HEK293 (cell line): Measurements from ENCODE around the gene TCEA3.
"Not testable (repeated sequence)": the region's sequence is repeated elsewhere in the genome, so short reads cannot be mapped to it uniquely, and the experiment has no call there.

Source experiments
- CTCF ChIA-PET: fragments of 350-600 bp; formaldehyde crosslinking; extraction: SDS; loops from one replicate; lab custom pipeline; 2021; ENCODE audit warnings: antibody characterized with exemption; lab: Yijun Ruan, JAX
- POLR2A ChIA-PET: fragments of 300-600 bp; formaldehyde crosslinking; extraction: SDS; loops from one replicate; lab custom pipeline; 2020; ENCODE audit warnings: antibody characterized with exemption, inconsistent platforms; lab: Yijun Ruan, JAX
- H3K27ac ChIP-seq: fragments of 200-500 bp; sonication (Bioruptor generic); 2 replicates; pipeline ENCODE4 v1.5.1; 2014; ENCODE audit warnings: low read depth, low read length, control low read depth, inconsistent platforms; ENCODE audit errors: extremely low read depth
- H3K36me3 ChIP-seq, 2 experiments: fragments of 200-500 bp in 1 of 2; sonication (Bioruptor generic) in 1 of 2; 1 replicate in 1 of 2; 2 replicates in 1 of 2; pipeline ENCODE4 v1.5.1; 2014 to 2017; ENCODE audit warnings: inconsistent platforms in 2 of 2, low read length in 2 of 2; ENCODE audit not compliant: control insufficient read depth in 2 of 2, insufficient read depth in 1 of 2
- H3K4me1 ChIP-seq: fragments of 200-500 bp; sonication (Bioruptor generic); 2 replicates; pipeline ENCODE4 v1.5.1; 2014; ENCODE audit warnings: mild to moderate bottlenecking, low read length, inconsistent platforms; ENCODE audit not compliant: control insufficient read depth, insufficient read depth
- H3K4me3 ChIP-seq: 2 replicates; pipeline ENCODE4 v1.5.1; 2011; ENCODE audit warnings: low read depth, mild to moderate bottlenecking, control low read depth, low read length, moderate library complexity
- H3K9me3 ChIP-seq: fragments of 200-500 bp; sonication (Bioruptor generic); 2 replicates; pipeline ENCODE4 v1.5.1; 2014; ENCODE audit warnings: low read depth, low read length, inconsistent platforms; ENCODE audit not compliant: control insufficient read depth, insufficient read depth
- GFI1B ChIP-seq: fragments of 450-650 bp; formaldehyde crosslinking; IDR thresholded peaks from 2 replicates; pipeline ENCODE4 v1.5.1; 2016; ENCODE audit warnings: missing biosample characterization, missing genetic modification characterization
- GLIS1 ChIP-seq: fragments of 450-650 bp; formaldehyde crosslinking; IDR thresholded peaks from 2 replicates; pipeline ENCODE4 v1.5.1; 2016; ENCODE audit warnings: missing biosample characterization, missing genetic modification characterization
- KLF8 ChIP-seq: fragments of 450-650 bp; formaldehyde crosslinking; IDR thresholded peaks from 2 replicates; pipeline ENCODE4 v1.5.1; 2016; ENCODE audit warnings: missing biosample characterization, missing genetic modification characterization
- MZF1 ChIP-seq: fragments of 450-650 bp; formaldehyde crosslinking; IDR thresholded peaks from 2 replicates; pipeline ENCODE4 v1.5.1; 2017; ENCODE audit warnings: missing biosample characterization, missing genetic modification characterization, borderline replicate concordance
- SCRT2 ChIP-seq: fragments of 450-650 bp; formaldehyde crosslinking; IDR thresholded peaks from 2 replicates; pipeline ENCODE4 v1.5.1; 2016; ENCODE audit warnings: missing biosample characterization, missing genetic modification characterization
- SP7 ChIP-seq: fragments of 450-650 bp; formaldehyde crosslinking; IDR thresholded peaks from 2 replicates; pipeline ENCODE4 v1.5.1; 2016; ENCODE audit warnings: missing biosample characterization, missing genetic modification characterization
- TRIM28 ChIP-seq: IDR thresholded peaks from 2 replicates; pipeline ENCODE4 v1.6.1; 2011; ENCODE audit warnings: low read length, control low read depth, borderline replicate concordance
- TSHZ1 ChIP-seq: fragments of 450-650 bp; formaldehyde crosslinking; IDR thresholded peaks from 2 replicates; pipeline ENCODE4 v1.5.1; 2016; ENCODE audit warnings: missing biosample characterization, missing genetic modification characterization, borderline replicate concordance
- ZFP3 ChIP-seq: fragments of 450-650 bp; formaldehyde crosslinking; IDR thresholded peaks from 2 replicates; pipeline ENCODE4 v1.5.1; 2016; ENCODE audit warnings: low read depth, missing biosample characterization, missing genetic modification characterization
- ZFP37 ChIP-seq: fragments of 450-650 bp; formaldehyde crosslinking; IDR thresholded peaks from 2 replicates; pipeline ENCODE4 v1.5.1; 2016; ENCODE audit warnings: missing biosample characterization, missing genetic modification characterization
- ZIC2 ChIP-seq: fragments of 450-650 bp; formaldehyde crosslinking; IDR thresholded peaks from 2 replicates; pipeline ENCODE4 v1.5.1; 2016; ENCODE audit warnings: missing biosample characterization, missing genetic modification characterization
- ZNF114 ChIP-seq: fragments of 450-650 bp; formaldehyde crosslinking; IDR thresholded peaks from 2 replicates; pipeline ENCODE4 v1.5.0; 2017; ENCODE audit warnings: missing biosample characterization, missing genetic modification characterization
- ZNF302 ChIP-seq: fragments of 450-650 bp; formaldehyde crosslinking; IDR thresholded peaks from 2 replicates; pipeline ENCODE4 v1.5.1; 2016; ENCODE audit warnings: missing biosample characterization, missing genetic modification characterization, low read depth
- ZNF501 ChIP-seq: fragments of 450-650 bp; formaldehyde crosslinking; IDR thresholded peaks from 2 replicates; pipeline ENCODE4 v1.5.1; 2016; ENCODE audit warnings: missing biosample characterization, missing genetic modification characterization
- ZNF558 ChIP-seq: fragments of 450-650 bp; formaldehyde crosslinking; IDR thresholded peaks from 2 replicates; pipeline ENCODE4 v1.5.1; 2016; ENCODE audit warnings: missing biosample characterization, missing genetic modification characterization
- ZNF596 ChIP-seq: fragments of 450-650 bp; IDR thresholded peaks from 2 replicates; pipeline ENCODE4 v1.5.0; 2018; ENCODE audit warnings: missing biosample characterization, mild to moderate bottlenecking, missing genetic modification characterization, moderate library complexity
- ZNF600 ChIP-seq: fragments of 450-650 bp; formaldehyde crosslinking; IDR thresholded peaks from 2 replicates; pipeline ENCODE4 v1.5.1; 2016; ENCODE audit warnings: missing biosample characterization, missing genetic modification characterization
- ZNF629 ChIP-seq: fragments of 450-650 bp; formaldehyde crosslinking; IDR thresholded peaks from 2 replicates; pipeline ENCODE4 v1.5.1; 2017; ENCODE audit warnings: missing biosample characterization, missing genetic modification characterization
- ZNF639 ChIP-seq: fragments of 450-650 bp; formaldehyde crosslinking; IDR thresholded peaks from 2 replicates; pipeline ENCODE4 v1.5.1; 2016; ENCODE audit warnings: missing biosample characterization, missing genetic modification characterization
- ZNF747 ChIP-seq: fragments of 450-650 bp; formaldehyde crosslinking; IDR thresholded peaks from 2 replicates; pipeline ENCODE4 v1.5.1; 2016; ENCODE audit warnings: missing biosample characterization, missing genetic modification characterization
- ZNF776 ChIP-seq: fragments of 450-650 bp; formaldehyde crosslinking; IDR thresholded peaks from 2 replicates; pipeline ENCODE4 v1.5.0; 2017; ENCODE audit warnings: missing biosample characterization, missing genetic modification characterization, borderline replicate concordance
- ZNF843 ChIP-seq: fragments of 450-650 bp; formaldehyde crosslinking; IDR thresholded peaks from 2 replicates; pipeline ENCODE4 v1.5.1; 2016; ENCODE audit warnings: missing biosample characterization, missing genetic modification characterization
- TF ChIP-seq, protein P1 (sequence below): fragments of 450-650 bp; formaldehyde crosslinking; IDR thresholded peaks from 2 replicates; pipeline ENCODE4 v1.5.1; 2016; ENCODE audit warnings: missing biosample characterization, missing genetic modification characterization

Gene TCEA3

GRCh38 chr1:23380719-23381118 is 43.8 kb downstream of the TCEA3 start:
- no peaks in the 10 kb centered on the region for H3K9me3 ChIP-seq
- TF ChIP-seq ZNF776 (tag by site-specific recombination) (no peak), ZNF600 (tag by site-specific recombination) (0 out of 2 replicates have a peak, but pooled peaks have one; percentile 38)
- TF ChIP-seq, all 188 proteins: peak for 1
- Histone ChIP-seq H3K4me3 (no peak overlapping the region), H3K27ac (no peak overlapping the region), H3K4me1 (0 out of 2 replicates have a peak, but pooled peaks cover 2% of the 10 kb centered on the region), H3K36me3 (no peaks in the 10 kb centered on the region)
- CTCF ChIA-PET: interaction anchor here (2.1 kb wide), 1 partner anchor 23 kb away, joined by 8 read pairs; no protein-coding TSS in a partner anchor
- POLR2A ChIA-PET: no interaction called here

GRCh38 chr1:23380236-23380635 is 44.3 kb downstream of the TCEA3 start:
- TF ChIP-seq GLIS1 (0 out of 2 replicates have a peak, but pooled peaks have one; percentile 10), SP7 (peak; percentile 54; the same call in 1 of the 2 replicates)
- H3K4me3 ChIP-seq, H3K9me3 ChIP-seq, H3K4me1 ChIP-seq, H3K36me3 ChIP-seq, CTCF ChIA-PET, POLR2A ChIA-PET, H3K27ac ChIP-seq: not testable (repeated sequence)

DNA sequence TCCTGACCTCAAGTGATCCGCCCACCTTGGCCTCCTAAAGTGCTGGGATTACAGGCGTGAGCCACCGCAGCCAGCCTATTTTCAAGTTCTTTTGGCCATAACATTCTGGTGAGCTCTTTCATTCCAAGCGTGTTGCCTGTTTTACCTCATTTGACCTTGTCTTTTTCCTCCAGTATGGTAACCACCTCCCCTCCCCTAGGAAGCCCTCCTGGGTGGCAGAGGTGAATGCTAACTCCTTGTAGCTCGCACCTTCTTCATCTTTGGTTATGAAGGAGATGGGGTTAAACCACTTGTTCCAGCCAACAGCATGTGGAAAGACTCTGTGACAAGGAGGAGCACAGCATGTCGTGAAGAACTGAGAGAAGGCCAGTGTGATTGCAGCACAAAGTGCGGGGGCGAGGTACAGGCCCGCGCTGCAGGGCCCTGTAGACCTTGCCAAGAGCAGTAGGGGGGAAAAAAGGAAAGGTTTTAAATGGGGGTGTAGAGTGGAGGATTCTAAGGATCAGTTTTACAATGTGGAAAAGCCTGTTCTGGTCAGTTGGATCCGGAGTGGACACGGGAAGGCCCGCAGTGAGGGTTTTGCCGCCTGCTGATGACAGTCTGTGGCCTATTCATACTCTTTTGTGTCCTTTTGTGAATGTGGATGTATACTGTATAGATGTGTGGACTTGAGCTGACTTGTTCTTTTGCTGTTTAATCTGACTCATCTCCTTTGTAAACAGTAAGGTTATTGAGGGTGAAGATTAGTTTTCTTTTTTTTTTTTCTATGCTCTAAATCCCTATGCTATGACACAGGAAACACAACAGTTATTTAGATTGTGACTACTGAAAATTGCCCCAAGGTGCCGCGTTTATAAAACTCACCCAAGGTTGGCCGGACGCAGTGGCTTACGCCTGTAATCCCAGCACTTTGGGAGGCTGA is 47.4 kb downstream of the TCEA3 start:
- ChIA-PET CTCF (interaction anchor here (0.6 to 1.6 kb wide), 4 partner anchors 26 to 162 kb away, joined by 3 to 4 read pairs (median 4); no protein-coding TSS in a partner anchor), POLR2A (interaction anchor here (0.7 to 1.9 kb wide), 3 partner anchors 9 to 63 kb away, joined by 3 to 12 read pairs (median 4); partner anchors contain the start of gene HNRNPR)
- Histone ChIP-seq H3K36me3 (peaks cover 0 to under 1% of the 10 kb centered on the region in 2 experiments; a peak in 1 of 3 replicates), H3K27ac (peak overlapping the region; percentile 70), H3K4me3 (no peak overlapping the region), H3K9me3 (no peaks in the 10 kb centered on the region), H3K4me1 (0 out of 2 replicates have a peak, but pooled peaks cover 2% of the 10 kb centered on the region)
- TF ChIP-seq ZFP3 (tag by site-specific recombination) (no peak), GFI1B (tag by site-specific recombination) (no peak), ZNF558 (tag by site-specific recombination) (no peak), ZNF596 (no peak), ZNF639 (tag by site-specific recombination) (peak; percentile 59), ZFP37 (tag by site-specific recombination) (0 out of 2 replicates have a peak, but pooled peaks have one; percentile 34), ZNF114 (tag by site-specific recombination) (no peak), ZNF501 (tag by site-specific recombination) (0 out of 2 replicates have a peak, but pooled peaks have one; percentile 45), ZIC2 (tag by site-specific recombination) (peak; percentile 96), MZF1 (no peak), ZNF843 (tag by site-specific recombination) (no peak), SCRT2 (peak; percentile 75), ZNF302 (tag by site-specific recombination) (no peak), ZNF747 (no peak), TSHZ1 (tag by site-specific recombination) (peak; percentile 9; the same call in 1 of the 2 replicates), TRIM28 (peak; percentile 82; the same call in 1 of the 2 replicates), ZNF629 (peak; percentile 73; the same call in 1 of the 2 replicates), KLF8 (tag by site-specific recombination) (no peak)
- TF ChIP-seq, protein P1, sequence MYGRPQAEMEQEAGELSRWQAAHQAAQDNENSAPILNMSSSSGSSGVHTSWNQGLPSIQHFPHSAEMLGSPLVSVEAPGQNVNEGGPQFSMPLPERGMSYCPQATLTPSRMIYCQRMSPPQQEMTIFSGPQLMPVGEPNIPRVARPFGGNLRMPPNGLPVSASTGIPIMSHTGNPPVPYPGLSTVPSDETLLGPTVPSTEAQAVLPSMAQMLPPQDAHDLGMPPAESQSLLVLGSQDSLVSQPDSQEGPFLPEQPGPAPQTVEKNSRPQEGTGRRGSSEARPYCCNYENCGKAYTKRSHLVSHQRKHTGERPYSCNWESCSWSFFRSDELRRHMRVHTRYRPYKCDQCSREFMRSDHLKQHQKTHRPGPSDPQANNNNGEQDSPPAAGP (tag by site-specific recombination): peak; percentile 27; the same call in 1 of the 2 replicates
